Measurements from ENCODE around the gene FOSL2. TPM values are rescaled to one million over a fixed set of nuclear protein-coding genes. Genes with fewer than 3 reads are reported as not detected.

The FOSL2 gene
- total RNA-seq, 1 donor from 2014 or later: 54.8 TPM

DNA sequence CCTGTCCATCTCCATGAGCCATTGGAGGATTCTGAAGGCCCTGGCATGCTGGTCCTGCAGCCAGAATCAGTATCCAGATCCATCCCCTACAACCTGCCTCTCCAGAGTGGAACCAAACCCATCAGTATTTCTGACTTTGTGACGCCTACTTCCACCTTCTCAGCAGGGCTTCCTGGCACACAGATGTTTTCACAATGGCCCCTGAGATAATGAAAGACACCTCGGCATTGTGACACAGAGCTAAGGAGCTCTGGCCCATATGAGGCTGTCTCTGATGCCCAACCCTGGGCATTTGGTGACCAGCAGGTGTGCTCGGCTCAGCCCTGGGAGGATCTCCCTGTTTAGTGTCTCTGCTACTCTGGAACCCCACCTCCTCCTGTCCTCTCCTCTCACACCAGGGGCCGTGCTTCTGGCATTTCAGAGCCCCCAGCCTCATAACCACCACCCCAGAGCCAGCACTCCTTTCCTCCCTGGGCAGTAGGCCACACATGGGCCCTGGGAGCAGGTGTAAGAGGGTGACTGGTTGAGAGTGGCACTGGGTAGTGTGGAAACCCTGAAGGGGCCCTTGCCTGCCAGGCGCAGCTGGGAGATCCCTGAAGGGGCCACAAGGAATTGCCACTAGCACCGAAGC is 38.2 kb downstream of the FOSL2 start:
- DNase-seq (ENCODE audit: low read depth in 2 of 2): no peak

DNA sequence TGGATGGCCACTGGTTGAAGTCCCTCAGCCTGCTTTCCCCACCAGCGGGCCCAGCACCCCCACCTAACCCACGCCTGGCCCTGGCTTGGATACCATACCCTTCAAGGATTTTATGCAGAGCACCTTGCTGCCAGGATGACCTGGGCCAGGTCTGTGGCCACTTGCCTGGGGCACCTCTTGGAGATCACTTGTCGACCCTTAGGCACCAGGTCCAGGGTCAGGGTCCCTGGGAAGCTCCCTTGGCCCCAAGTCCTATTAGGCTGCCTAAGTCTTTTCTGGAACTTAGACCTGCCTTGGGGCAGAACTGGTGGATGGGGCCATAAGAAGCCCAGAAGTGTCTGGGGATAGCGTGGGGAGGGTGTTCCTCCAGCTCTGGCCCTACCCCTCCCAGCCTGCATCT is 39.1 kb downstream of the FOSL2 start:
- no peak for DNase-seq (ENCODE audit: low read depth in 2 of 2)

DNA sequence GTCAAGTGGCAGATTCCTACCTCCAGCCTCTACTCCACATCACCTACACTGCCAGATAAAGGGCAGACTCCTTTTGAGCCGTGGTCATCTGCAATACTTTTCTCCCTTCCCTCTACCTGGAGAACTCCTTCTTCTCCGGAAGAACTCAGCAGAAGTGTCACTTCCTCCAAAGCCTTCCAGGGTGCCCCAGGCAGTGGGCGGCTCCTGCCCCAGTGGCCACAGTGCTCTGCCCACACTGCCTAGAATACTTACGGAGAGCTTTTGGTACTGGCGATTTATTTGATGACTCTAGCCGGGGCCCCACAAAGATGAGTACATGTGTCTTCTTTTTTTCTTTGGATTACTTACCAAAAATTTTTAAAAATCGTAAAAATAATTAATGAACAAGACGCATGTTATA is 39.7 kb downstream of the FOSL2 start:
- DNase-seq (ENCODE audit: low read depth in 2 of 2): no peak

DNA sequence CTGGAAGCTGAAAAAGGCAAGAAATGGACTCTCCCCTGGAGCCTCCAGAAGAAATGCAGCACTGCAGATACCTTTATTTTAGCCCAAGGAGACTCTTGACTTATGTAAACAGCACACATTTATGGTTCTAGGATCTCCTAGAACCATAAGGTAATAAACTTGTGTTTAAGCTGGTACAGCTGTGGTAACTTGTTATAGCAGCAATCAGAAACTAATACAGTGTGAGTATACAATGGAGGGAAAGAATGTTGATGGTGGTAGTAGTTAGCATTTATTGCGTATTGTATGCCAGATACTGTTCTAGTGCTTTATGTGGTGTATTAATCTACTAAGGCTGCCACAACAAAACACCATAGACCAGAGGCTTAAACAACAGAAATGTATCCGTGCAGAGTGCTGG is 40.6 kb downstream of the FOSL2 start:
- DNase-seq (ENCODE audit: low read depth in 2 of 2): no peak

DNA sequence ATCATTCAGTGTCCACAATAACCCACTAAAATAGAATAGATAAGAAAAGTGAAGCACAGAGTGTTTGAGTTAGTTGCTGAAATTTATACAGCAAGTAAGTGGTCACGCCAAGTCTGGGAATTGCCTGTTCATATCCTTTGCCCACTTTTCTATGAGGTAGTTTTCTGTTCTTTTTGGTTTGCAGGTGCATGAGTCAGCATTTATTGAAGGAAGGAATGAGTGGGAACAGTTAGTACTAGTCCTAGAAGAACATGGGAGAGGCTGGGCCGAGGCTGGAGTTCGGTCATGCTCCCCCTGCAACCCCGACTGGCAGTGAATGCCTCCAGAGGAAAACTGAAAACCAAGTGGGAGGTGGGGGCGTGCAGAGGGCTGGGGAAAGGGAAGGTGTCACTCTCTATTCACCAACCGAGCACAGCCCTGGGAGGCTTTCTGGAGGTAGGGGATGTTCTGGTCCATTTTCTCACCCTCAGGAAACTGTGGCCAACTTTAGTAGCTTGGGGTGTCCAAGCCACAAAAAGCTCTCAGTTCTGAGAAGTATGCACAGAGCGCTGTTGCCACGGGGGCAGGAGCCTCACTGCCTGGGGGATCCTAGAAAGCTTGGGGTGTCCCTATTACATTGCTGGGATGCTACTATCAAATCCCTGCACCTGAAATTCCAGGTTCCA is 41.4 kb downstream of the FOSL2 start:
- DNase-seq (ENCODE audit: low read depth in 2 of 2): no peak

DNA sequence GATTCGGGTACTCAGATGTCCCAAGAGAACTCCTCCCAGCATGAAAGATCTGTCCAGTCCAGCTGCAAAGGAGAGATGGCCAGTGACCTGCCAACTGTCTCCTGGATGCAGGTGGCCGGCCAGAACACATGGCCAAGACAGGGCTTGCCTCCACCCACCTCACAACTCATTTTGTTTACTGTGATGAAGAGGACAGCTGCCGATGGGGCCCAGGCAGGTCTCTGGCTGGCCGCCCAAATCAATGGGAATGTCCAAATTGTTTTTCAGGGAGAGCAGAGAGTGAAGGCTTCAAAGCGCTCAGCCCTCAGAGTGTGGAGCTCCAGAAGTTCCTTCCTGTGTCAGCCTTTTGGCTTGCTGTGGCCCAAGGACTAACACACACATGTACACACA is 41.9 kb downstream of the FOSL2 start:
- no peak for DNase-seq (ENCODE audit: low read depth in 2 of 2)

DNA sequence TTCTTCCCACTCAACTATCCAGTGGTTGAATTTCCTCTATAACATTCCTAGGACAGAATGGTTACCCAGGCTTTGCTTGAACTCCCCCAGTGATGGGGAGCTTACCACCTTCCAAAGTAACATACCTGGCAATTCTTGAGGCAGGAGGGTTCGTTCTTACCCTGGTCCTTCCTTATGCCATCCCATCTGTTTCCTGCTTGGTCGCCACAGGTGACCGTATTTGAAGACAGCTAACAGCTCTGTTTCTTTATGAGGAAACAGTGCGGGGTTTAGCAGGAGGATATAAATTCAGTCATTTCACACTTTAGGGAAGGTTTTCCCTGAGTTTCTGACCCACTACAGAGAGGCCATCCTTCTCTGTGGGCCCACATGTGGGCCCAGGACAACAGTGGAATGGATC is 42.6 kb downstream of the FOSL2 start:
- DNase-seq (ENCODE audit: low read depth in 2 of 2): no peak

DNA sequence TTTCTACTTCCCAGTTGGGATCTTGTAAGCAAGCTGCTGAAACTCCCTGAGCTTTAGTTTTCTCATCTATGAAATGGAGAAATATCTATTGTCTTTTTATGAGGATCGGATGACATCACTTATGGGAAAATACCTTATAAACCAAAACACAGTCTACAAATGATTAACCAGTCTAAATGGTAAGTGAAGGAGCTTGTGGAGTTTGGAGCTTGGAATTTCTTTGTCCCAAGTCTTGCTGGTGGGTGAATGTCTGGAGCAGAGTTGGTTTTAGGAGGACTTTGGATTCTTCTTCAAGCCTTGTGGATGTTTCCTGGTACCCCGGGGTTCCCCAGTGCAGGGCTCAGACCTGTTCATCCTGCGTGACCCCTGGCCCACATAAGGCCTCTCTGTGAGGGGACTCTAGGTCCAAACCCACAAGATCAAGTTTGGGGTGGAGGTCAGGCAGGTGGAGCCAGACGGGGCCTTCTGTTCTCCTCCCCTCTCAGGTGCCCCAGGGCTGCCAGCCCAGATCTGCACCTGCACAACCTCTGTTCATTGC is 43.2 kb downstream of the FOSL2 start:
- no peak for DNase-seq (ENCODE audit: low read depth in 2 of 2)

DNA sequence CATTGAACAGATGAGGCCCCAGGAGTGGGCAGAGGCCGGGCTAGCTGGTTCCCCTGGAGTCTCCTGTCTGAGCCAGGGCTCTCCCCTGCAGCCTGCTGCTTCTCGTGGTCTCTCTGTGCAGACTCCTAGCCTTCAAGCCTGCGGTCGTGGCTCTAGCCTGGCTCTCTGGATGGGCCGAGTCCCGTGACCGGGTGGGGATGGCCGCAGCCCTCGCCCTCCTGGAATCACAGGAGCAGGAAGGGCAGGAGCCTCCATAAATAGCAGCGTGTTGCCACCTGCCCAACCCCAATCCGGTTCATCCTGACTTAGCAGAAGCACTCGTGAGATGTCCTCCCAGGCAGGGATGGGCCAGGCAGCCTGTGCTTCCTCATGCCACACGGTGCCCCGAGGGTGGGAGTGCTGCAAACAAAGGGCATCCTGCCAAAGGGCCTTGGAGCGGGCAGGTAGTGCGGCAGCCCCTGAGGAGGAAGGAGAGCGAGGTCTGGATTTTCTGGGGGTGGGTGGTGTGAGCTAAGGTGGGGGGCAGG is 43.9 kb downstream of the FOSL2 start:
- DNase-seq (ENCODE audit: low read depth in 2 of 2): peak in 1 of 2 donors; percentile 16

DNA sequence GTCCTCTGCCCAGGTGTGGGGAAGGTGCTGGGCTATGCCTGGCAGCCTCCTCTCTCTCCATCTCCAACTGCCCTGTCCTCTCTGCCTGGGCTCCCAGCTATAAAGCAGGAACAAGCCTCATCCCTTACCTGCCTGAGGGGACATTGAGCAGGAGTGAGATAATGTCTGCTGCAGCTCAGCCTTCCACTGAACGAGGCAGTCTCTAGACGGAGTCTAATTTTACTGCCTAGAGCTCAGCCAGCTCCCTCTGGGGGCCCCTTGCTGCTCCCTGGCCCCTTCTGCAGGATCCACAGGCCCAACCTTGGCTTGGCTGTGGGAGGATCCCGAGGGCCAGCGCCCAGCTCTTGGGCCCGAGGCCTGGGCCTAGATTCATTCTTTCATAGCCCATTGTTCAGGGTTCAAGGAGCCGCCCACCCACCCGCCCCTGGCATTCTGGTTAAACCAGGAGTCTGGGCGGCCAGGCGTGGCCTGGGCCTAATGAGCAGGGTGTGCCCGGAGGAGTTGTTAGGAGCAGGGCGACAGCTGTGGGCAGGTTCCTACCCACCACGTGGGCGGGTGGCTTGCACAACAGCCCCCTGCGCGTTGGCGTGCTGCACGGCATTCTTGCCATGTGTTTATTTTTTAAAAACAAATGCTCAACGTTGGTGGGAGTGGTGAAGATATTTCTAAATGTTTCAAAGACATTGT is 44.6 kb downstream of the FOSL2 start:
- no peak for DNase-seq (ENCODE audit: low read depth in 2 of 2)

DNA sequence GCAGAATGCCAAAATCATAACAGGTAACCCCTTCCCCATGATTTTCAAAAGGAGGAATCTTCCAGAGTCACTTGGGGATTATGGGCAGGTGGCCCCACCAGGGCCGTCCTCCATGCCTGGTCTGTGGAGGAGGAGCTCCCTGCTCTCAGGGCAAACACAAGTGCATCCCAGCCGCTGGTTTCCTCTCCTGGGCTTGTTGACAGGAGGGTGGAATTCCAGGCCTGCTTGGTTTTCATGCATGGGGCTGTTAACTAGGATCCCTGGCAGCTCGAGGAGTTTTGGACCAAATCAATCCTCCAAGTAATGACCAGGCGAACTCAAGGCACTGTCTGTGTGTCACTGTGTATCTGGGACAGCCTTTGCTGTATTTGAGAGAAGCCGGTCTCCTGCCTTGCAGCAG is 45.3 kb downstream of the FOSL2 start:
- DNase-seq (ENCODE audit: low read depth in 2 of 2): no peak

DNA sequence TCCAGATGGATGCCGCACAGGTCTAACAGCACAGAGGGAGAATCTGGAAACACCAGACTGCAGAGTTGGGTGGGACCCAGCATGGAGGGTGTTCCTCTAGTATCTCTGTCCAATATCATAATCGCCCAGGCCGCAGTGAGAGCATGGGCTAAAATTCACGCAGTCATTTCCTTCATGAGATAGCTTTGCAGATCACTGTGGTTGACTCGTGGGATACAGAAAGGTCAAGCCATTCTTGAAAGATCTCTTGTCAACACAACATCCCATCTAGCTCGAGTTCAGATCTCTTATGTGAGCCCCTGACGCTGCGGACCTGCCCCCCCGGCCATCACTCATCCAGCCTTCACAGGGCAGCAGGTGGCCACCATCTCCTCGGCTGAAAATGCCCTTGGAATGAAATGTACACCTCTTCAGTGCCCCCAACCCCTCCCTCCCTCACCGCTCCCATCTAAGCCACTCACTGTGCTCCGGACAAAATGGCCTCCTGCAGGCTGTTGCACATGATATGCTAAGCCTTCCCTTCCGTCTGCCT is 45.9 kb downstream of the FOSL2 start:
- DNase-seq (ENCODE audit: low read depth in 2 of 2): no peak

DNA sequence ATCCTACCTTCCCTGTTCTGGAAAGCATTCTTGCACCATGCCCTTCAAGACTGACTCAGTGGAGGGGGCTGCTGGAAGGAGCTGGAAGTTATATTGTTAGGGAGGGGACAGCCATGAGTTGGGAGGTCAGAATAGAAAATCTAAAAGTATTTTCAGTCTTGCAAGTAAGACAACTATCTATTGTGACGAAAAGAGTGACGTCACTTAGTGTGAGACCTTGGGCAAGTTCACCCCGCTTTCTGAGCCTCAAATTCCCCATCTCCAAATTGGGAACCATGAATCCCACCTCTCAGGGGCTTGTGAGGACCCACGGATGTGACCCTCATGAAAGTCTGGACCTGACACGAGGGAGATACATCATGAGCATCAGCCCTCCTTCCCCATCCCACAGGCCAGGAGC is 46.5 kb downstream of the FOSL2 start:
- no peak for DNase-seq (ENCODE audit: low read depth in 2 of 2)

DNA sequence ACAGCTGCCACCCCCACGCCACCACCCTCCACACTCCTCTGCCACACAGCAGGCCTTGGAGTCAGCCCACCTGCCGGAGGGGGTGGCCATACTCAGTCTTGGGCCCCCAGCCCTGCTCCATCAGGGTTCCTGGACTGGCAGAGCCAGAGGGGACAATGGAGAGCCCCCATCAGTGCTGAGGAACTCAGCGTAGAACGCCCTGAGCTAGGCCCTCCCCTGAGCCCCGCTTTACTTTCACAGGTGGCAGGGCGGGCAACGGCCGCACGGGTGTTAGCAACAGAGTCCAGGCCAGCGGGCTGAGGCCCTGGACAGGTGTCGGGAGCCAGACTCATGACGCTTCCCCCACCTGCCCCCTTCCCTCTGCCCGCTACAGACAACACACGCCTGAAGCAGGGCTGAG is 47.1 kb downstream of the FOSL2 start:
- DNase-seq (ENCODE audit: low read depth in 2 of 2): no peak

DNA sequence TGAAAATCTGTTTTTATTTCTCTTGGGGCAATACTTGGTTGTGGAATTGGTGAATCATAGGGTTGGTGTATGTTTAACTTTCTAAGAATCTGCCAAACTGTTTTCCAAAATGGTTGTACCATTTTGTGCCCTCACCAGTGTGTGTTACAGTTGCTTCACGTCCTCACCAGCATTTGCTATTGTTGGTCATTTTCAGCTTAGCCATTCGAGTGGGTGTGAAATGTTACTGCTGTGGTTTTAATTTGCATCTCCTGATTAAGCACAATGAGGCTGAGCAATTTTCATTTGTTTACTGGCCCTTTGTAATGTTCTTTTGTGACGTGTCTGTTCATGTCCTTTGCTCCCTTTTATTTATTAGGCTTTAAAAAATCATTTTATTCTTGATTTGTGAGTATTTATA is 49.7 kb downstream of the FOSL2 start:
- no peak for DNase-seq (ENCODE audit: low read depth in 2 of 2)

DNA sequence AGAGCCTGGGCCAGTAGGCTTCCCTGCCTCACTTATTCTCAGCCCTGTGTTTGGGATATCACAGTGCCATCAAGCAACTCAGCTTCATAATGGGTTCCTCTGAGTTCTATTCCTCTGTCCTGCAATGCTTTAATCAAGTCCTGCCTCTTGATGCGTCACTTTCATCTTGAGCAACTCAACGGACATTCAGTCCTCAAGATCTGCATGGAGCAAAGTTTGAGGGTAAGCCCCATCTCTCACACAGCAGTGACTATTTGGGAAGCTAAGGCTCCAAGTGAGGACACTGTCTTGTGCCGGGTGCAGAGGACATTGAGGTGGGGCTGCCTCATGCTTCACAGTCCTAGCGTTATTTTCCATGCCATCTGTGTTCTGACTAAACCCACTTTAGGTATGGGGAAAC is 52.3 kb downstream of the FOSL2 start:
- DNase-seq (ENCODE audit: low read depth in 2 of 2): no peak

DNA sequence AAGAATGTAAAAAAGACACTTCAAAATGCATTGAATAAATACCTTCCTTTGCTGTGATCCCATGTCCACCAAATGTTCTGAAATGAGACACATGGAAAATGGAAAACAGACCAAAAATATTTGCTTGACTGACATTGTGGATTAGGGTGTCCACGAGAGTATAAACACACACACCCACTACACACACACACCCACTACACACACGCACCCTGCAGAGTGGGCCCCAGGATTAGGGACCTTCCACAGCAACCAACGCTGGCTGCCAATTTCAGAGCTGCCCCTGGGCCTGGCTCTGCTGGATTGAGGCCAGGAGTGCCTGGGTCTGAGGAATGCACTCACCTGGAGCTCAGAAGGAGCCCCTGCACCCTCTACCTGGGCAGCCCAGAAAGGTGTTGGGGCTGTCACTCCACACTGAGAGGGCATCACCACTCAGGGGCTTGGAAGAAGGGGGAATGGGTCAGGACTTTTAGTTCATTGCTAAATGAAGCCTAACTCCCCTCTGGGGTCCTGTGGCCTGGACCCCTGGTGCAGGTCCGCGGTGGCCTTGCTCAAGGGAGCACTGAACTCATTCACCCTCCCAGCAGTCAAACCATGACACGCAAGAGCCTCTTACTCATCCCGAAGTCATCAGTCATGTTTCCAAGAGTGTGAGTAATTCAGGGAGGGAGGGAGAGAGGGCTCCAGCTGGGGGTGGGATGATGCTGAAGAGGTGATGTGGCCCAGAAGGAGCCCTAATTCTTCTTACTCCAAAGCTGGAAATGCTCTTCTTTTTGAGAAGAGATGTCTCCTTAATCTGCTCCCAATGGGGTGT is 53.0 kb downstream of the FOSL2 start:
- peak in 1 of 2 donors; percentile 89 for DNase-seq (ENCODE audit: low read depth in 2 of 2)

DNA sequence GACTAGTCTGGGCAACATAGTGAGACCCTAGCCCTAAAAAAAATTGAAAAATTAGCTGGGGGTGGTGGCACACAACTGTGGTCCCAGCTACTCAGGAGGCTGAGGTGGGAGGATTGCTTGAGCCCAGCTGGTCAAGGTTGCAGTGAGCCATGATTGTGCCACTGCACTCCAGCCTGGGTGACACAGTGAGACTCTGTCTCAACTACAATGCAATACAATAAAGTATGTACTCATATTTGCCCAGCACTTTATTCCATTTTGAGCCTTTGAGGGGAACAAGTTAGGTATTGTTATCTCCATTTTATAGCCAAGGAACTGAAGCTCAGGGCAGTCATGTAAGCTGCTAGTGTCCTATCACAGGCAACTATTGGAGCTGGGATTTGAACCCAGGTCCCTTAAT is 53.9 kb downstream of the FOSL2 start:
- DNase-seq (ENCODE audit: low read depth in 2 of 2): no peak

DNA sequence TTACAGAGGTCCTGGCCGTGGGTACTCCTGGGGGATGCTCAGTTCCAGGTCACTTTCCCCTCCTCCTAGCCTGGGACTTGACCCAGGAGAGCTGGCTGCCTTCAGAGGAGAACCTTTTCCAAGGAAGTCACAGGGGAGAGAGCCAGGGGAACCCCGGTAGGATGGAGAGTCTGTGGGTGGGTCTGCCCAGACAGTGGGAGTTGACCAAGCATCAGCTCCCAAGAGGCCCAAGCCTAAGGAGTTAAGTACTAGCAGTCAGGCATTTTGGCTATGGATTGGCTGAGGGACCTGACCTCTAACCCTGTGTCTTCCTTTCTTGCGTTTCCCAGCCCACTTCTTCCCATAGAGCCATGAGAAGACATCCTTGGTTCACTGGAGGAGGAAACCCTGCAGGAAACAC is 54.4 kb downstream of the FOSL2 start:
- DNase-seq (ENCODE audit: low read depth in 2 of 2): no peak

DNA sequence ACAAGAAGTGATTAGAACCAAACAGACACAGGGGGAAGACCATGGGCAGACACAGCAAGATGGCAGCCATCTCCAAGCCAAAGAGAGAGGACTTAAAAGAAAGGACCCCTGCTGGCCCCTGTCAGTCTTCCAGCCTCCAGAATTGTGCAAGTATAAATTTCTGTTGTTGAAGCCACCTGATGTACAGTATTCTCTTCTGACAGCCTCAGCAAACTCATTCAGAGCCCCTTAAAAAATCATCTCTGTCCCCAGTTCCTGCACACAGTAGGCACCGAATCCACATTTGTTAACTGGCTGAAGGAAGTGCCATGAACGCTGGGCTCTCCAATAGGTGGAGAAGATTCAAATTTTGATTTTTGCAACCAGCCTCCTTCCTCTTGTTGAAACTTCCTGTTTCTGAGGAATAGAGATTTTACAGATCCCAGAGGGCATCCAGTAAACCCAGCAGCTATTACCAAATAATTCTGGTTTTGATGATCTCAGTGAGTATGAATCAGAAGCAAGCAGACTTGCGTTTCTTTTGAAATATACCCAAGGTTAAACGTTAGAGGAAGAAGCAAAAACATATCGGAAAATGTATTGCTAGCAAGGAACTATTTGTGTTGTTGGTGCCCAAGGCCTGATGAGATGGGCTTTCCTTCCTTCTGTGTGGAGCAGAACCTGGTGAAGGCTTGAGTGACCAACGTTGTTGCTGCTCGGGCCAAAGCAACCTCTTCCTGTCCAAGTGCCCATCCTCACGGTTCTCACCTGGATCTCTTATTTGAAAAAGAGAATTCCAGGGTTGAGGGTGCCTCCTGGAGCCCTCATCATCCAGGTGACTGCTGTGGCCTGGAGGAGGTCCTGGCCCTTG is 55.5 kb downstream of the FOSL2 start:
- peak in 1 of 2 donors; percentile 47 for DNase-seq (ENCODE audit: low read depth in 2 of 2)

DNA sequence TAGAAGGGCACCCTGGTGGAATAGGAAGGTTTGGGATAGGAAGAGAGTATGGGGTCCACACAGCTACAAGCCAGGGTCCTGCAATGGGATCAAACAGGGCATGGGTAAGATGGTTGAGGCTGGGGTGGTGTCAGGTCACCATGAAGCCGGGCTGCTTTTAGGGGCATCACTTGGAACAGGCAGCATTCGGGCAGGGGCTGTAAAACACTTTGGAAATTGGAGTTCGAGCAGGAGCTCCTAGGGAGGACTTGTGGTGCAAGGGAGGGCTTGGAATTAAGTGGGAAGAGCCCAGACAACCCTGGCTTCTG is 56.1 kb downstream of the FOSL2 start:
- DNase-seq (ENCODE audit: low read depth in 2 of 2): no peak

All from lung microvascular endothelial cell (primary cell).